ENCODE data around the gene IL26.
"Not testable (repeated sequence)": the region's sequence is repeated elsewhere in the genome, so short reads cannot be mapped to it uniquely, and the experiment has no call there.

The IL26 gene

GRCh38 chr12:68190301-68190700, 35.3 kb downstream of the IL26 start:
- DNase-seq, result no peak

- no peak for DNase-seq
Measured at GRCh38 chr12:68189821-68190242, 35.8 kb downstream of the IL26 start.

- DNase-seq, result no peak
Measured at GRCh38 chr12:68185598-68185997, 40.0 kb downstream of the IL26 start.

GRCh38 chr12:68180792-68181744, 44.5 kb downstream of the IL26 start:
- DNase-seq, result no peak

GRCh38 chr12:68178774-68179439, 46.7 kb downstream of the IL26 start:
- DNase-seq, result no peak

- DNase-seq, result no peak
Measured at GRCh38 chr12:68178184-68178583, 47.4 kb downstream of the IL26 start.

- DNase-seq, result no peak
Measured at GRCh38 chr12:68177562-68177961, 48.0 kb downstream of the IL26 start.

- no peak for DNase-seq
Measured at GRCh38 chr12:68176257-68176656, 49.4 kb downstream of the IL26 start.

- DNase-seq, result no peak
Measured at GRCh38 chr12:68175557-68176061, 50.0 kb downstream of the IL26 start.

GRCh38 chr12:68174761-68175160, 50.8 kb downstream of the IL26 start:
- not testable (repeated sequence) for DNase-seq

- DNase-seq, result no peak
Measured at GRCh38 chr12:68173792-68174191, 51.8 kb downstream of the IL26 start.

GRCh38 chr12:68170726-68171125, 54.9 kb downstream of the IL26 start:
- DNase-seq, result no peak

- no peak for DNase-seq
Measured at GRCh38 chr12:68169213-68169889, 56.3 kb downstream of the IL26 start.

GRCh38 chr12:68166317-68166831, 59.2 kb downstream of the IL26 start:
- DNase-seq, result no peak

GRCh38 chr12:68163560-68164081, 62.0 kb downstream of the IL26 start:
- DNase-seq, result no peak

- no peak for DNase-seq
Measured at GRCh38 chr12:68162374-68162773, 63.2 kb downstream of the IL26 start.

GRCh38 chr12:68159681-68160304, 65.8 kb downstream of the IL26 start, which contains the start of gene IFNG:
Gene IFNG, minus strand, starts transcription at chr12:68159740. Its CDS starts 125 bp downstream, at chr12:68159615.
- no peak for DNase-seq

GRCh38 chr12:68158432-68158831, 67.2 kb downstream of the IL26 start:
- DNase-seq, result no peak

- no peak for DNase-seq
Measured at GRCh38 chr12:68157380-68157779, 68.2 kb downstream of the IL26 start.

GRCh38 chr12:68156636-68157035, 69.0 kb downstream of the IL26 start:
- no peak for DNase-seq

GRCh38 chr12:68154779-68155178, 70.8 kb downstream of the IL26 start:
- DNase-seq, result no peak
